GM19397 (cell line): ENCODE results near the gene ADAMTS8.

Source experiments
- ATAC-seq: cut with Tn5 transposase; IDR thresholded peaks from one replicate; pipeline ENCODE4 v1.9.1; 2021; ENCODE audit warnings: mild to moderate bottlenecking, moderate library complexity; ENCODE audit not compliant: unreplicated experiment

Gene ADAMTS8

GRCh38 chr11:130462101-130462885 is 33.9 kb upstream of the ADAMTS8 start:
- ATAC-seq: no peak

GRCh38 chr11:130459521-130459920 is 31.1 kb upstream of the ADAMTS8 start:
- ATAC-seq: no peak

GRCh38 chr11:130458410-130458729 is 30.0 kb upstream of the ADAMTS8 start:
- no peak for ATAC-seq

- no peak for ATAC-seq
Observed at GRCh38 chr11:130457623-130458409, 29.4 kb upstream of the ADAMTS8 start.

GRCh38 chr11:130456286-130456685 is 27.9 kb upstream of the ADAMTS8 start:
- no peak for ATAC-seq

GRCh38 chr11:130455483-130456127 is 27.2 kb upstream of the ADAMTS8 start:
- ATAC-seq: no peak

- no peak for ATAC-seq
Observed at GRCh38 chr11:130454491-130455252, 26.3 kb upstream of the ADAMTS8 start.

GRCh38 chr11:130452940-130453339 is 24.5 kb upstream of the ADAMTS8 start:
- no peak for ATAC-seq

- no peak for ATAC-seq
Observed at GRCh38 chr11:130452176-130452575, 23.8 kb upstream of the ADAMTS8 start.

GRCh38 chr11:130451231-130452019 is 23.0 kb upstream of the ADAMTS8 start:
- no peak for ATAC-seq

GRCh38 chr11:130449996-130450769 is 21.8 kb upstream of the ADAMTS8 start:
- no peak for ATAC-seq

- no peak for ATAC-seq
Observed at GRCh38 chr11:130449310-130449990, 21.0 kb upstream of the ADAMTS8 start.

GRCh38 chr11:130448416-130449309 is 20.3 kb upstream of the ADAMTS8 start, which contains the start of gene ADAMTS15:
TSS of gene ADAMTS15 (plus strand) at chr11:130448645. CDS start at chr11:130448974, 329 bp downstream.
- no peak for ATAC-seq

GRCh38 chr11:130448039-130448415 is 19.6 kb upstream of the ADAMTS8 start:
- ATAC-seq: no peak

- no peak for ATAC-seq
Observed at GRCh38 chr11:130445788-130446187, 17.4 kb upstream of the ADAMTS8 start.

GRCh38 chr11:130442737-130443136 is 14.3 kb upstream of the ADAMTS8 start:
- no peak for ATAC-seq

- no peak for ATAC-seq
Observed at GRCh38 chr11:130441719-130442118, 13.3 kb upstream of the ADAMTS8 start.

GRCh38 chr11:130439876-130440275 is 11.5 kb upstream of the ADAMTS8 start:
- ATAC-seq: no peak
